Muscle layer of duodenum (tissue), 2 donors: ENCODE results near the gene KMT2C.

ENCODE experiments used
- H3K27ac ChIP-seq: one replicate; pipeline ENCODE4 v1.7.0; 2013; ENCODE audit warnings: mild to moderate bottlenecking, low read length
- H3K27me3 ChIP-seq: one replicate; pipeline ENCODE4 v1.7.0; 2013; ENCODE audit warnings: low read depth, mild to moderate bottlenecking, control low read depth, low read length
- H3K36me3 ChIP-seq, 2 donors: one replicate each; pipeline ENCODE4 v1.7.0; 2013; ENCODE audit warnings: low read length in 2 of 2, control low read depth in 1 of 2, mild to moderate bottlenecking in 1 of 2; ENCODE audit not compliant: insufficient read depth in 2 of 2, control insufficient read depth in 1 of 2
- H3K4me1 ChIP-seq, 2 donors: one replicate each; pipeline ENCODE4 v1.7.0; 2013; ENCODE audit warnings: low read length in 2 of 2, mild to moderate bottlenecking in 2 of 2, control low read depth in 1 of 2, moderate library complexity in 1 of 2; ENCODE audit not compliant: insufficient read depth in 2 of 2, control insufficient read depth in 1 of 2
- H3K4me3 ChIP-seq, 2 donors: one replicate each; pipeline ENCODE4 v1.7.0; 2013; ENCODE audit warnings: low read length in 2 of 2, low read depth in 1 of 2, mild to moderate bottlenecking in 1 of 2
- H3K9me3 ChIP-seq, 2 donors: one replicate each; pipeline ENCODE4 v1.7.0; 2013; ENCODE audit warnings: low read length in 2 of 2, control low read depth in 1 of 2, mild to moderate bottlenecking in 1 of 2; ENCODE audit not compliant: control insufficient read depth in 1 of 2
- donor health status: healthy.

KMT2C gene

DNA sequence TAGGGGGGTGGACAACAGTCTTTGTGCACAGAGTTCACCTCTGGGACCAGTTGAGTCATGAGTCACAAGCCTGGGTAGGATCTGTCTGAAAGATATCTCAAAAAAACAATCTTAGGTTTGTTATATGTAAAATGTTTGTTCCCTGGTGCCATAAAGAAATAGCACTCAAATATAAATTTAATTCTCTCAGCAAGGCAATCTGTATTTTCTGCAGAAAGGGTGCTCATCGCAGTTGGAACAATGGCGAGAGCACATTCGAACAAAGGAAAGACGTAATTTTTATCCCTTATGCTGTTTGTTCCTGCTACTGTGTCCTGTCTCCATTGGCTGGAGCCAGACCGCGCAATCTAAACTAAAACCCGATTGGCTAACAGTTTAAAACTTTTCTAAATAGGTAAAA lies 346.6 kb downstream of the KMT2C start:
- H3K27ac ChIP-seq: no peak overlapping the region
- no peak overlapping the region for H3K4me3 ChIP-seq
- H3K27me3 ChIP-seq: no peaks in the 10 kb centered on the region
- H3K36me3 ChIP-seq: no peaks in the 10 kb centered on the region
- no peaks in the 10 kb centered on the region for H3K4me1 ChIP-seq
- H3K9me3 ChIP-seq: peaks cover 5% of the 10 kb centered on the region in 2 donors

DNA sequence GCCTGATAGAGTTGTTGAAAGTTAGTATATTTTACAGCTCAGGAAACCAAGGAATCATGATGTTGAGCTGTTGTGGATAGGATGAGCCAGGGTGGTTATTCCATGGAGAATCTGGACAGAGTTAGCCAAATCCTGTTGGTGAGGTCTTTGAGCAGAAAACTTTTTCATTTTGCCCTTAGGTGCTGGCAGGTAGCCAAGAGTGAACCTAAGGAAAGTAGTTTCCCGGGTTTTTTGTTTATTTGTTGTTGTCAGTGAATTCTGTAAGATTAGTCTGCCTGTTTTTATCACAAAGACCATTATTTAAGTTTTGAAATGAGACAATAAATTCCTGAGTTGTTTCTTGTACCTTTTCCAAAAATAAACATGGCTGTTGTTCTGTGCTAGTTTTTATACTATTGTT lies 349.3 kb downstream of the KMT2C start:
- H3K4me3 ChIP-seq: no peak overlapping the region
- no peaks in the 10 kb centered on the region for H3K36me3 ChIP-seq
- no peaks in the 10 kb centered on the region for H3K27me3 ChIP-seq
- no peaks in the 10 kb centered on the region for H3K4me1 ChIP-seq
- peaks cover 5% of the 10 kb centered on the region in 2 donors for H3K9me3 ChIP-seq
- H3K27ac ChIP-seq: no peak overlapping the region

DNA sequence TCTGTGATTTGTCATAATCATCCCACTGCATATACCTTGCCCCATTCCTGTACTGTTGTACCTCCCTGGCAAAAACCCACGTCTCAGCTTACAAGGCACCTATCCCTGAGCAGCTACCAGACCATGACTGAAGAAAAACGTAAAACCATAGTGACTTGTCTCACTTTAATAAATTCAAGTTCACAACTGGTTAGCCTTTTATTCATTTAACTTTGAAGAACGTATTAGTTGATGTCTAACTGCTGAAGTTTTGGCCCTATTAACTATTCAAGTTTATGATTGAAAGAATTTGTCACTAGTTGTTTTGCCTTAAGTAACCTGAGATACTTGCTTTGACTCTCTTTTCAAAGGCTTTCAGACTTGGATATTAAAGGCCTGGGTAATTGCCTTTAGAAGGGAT lies 350.7 kb downstream of the KMT2C start:
- Histone ChIP-seq H3K36me3 (no peaks in the 10 kb centered on the region), H3K27ac (no peak overlapping the region), H3K27me3 (no peaks in the 10 kb centered on the region), H3K9me3 (peaks cover 5% of the 10 kb centered on the region in 2 donors), H3K4me3 (no peak overlapping the region), H3K4me1 (no peaks in the 10 kb centered on the region)
